ENCODE data around the gene FZD7.
A peak's percentile ranks its signal among the peaks of the same experiment; 100 is the strongest.

Gene FZD7

DNA sequence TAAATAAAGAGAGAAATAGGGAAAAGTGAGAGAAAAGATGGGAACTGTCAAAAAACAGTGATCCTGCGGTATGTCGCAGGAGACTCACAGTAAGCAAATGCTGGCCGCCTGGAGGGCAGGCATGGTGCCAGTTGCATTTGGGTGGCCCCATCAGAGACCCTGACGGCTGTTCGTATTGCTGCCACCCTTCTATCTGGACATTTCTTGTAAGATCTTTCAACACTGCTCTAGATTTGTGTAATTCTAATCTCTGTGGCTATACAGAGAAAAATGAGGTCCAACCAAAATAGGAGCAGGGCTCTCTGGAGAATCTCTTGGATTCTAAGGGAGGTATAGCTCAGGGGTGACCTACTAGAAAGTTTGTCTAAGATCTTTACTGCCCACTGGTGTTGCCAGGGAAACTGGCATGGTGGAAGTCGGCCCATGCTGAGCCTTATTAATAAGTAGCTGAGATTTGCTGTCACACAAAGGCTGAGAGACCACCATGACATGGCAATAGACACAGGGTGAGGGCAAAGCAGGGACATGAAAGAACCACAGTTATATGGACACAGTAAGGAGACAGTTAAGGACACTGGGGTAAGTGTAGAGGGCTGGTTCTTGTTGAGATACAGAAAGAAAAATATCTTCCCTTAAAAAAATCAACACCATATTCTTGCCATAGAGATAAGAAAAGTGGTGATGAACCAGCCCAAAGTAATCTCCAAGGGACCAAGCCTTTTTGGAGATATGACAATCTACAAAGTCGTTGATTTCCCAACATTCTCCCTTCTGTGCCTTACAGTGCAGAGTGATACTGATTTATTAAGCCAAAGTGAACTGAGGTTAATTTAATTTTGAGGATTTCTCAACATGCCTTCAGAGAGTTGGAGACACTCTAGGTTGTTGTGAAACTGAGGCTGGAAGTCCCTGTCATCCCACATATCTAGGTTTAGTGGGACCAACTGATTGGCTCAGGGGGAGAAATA lies 26.4 kb upstream of the FZD7 start:
- no peak for DNase-seq
- Histone ChIP-seq H3K27me3 (replicated peaks) (no peaks in the 10 kb centered on the region), H3K27ac (no peak overlapping the region), H3K36me3 (replicated peaks) (no peaks in the 10 kb centered on the region), H3K4me3 (ENCODE audit: low read depth, low read length) (no peak overlapping the region)
- TF ChIP-seq, protein P1, sequence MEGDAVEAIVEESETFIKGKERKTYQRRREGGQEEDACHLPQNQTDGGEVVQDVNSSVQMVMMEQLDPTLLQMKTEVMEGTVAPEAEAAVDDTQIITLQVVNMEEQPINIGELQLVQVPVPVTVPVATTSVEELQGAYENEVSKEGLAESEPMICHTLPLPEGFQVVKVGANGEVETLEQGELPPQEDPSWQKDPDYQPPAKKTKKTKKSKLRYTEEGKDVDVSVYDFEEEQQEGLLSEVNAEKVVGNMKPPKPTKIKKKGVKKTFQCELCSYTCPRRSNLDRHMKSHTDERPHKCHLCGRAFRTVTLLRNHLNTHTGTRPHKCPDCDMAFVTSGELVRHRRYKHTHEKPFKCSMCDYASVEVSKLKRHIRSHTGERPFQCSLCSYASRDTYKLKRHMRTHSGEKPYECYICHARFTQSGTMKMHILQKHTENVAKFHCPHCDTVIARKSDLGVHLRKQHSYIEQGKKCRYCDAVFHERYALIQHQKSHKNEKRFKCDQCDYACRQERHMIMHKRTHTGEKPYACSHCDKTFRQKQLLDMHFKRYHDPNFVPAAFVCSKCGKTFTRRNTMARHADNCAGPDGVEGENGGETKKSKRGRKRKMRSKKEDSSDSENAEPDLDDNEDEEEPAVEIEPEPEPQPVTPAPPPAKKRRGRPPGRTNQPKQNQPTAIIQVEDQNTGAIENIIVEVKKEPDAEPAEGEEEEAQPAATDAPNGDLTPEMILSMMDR (IDR thresholded peaks at IDR 0.05; ENCODE audit: low read depth, low read length, missing control alignments) = peak; percentile 45
- in situ Hi-C loops (cut with HindIII; ENCODE audit: low pct_ligation_motif_present, low sequenced_read_pairs) = no loop called here

DNA sequence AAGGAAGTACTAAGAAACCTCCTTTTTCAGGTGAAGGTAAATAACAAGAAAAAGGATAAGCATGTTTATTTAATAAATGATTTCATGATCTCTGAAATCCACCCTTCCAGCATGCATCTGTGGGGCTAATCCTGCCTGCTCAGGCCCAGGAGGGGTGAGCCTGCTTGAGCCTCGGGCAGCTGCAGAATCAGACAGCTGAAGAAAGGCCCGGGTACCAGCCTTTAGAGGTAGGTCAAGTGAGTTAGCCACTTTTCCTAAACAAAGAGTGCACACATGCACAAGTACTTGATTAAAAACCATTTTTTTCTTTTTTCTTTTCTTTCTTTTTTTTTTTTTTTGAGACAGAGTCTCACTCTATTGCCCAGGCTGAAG lies 25.7 kb upstream of the FZD7 start:
- Histone ChIP-seq H3K27me3 (replicated peaks) (no peaks in the 10 kb centered on the region), H3K4me3 (ENCODE audit: low read depth, low read length) (no peak overlapping the region)
- DNase-seq = no peak

DNA sequence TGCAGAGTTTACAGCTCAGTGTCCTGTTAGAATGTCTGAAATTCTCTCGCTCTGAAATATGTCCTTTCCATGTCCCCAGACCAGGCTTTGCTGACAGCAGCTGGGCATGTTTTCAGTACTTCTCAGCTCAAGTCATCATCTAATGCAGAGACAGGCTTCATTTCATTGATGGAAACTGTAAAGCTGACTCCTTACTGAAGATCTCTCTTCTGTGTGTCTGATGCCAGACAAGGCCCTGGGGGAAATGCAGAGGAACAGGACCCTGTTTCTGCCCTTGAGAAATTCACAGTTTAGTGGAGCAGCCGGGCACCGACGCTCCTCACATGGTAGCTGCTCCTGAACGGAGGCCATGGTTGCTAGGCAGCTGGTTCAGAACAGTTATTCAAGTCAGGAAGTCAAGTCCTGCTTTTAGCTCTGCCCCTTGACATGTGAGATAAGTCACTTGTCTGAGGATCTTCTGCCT lies 24.6 kb upstream of the FZD7 start:
- Histone ChIP-seq H3K27me3 (replicated peaks) (no peaks in the 10 kb centered on the region), H3K27ac (no peak overlapping the region), H3K4me3 (ENCODE audit: low read depth, low read length) (no peak overlapping the region), H3K36me3 (replicated peaks) (no peaks in the 10 kb centered on the region)
- DNase-seq = no peak
- in situ Hi-C loops (cut with HindIII; ENCODE audit: low pct_ligation_motif_present, low sequenced_read_pairs) = no loop called here
- TF ChIP-seq, protein P1 (IDR thresholded peaks at IDR 0.05; ENCODE audit: low read depth, low read length, missing control alignments) = no peak

More for the DNA sequence above, 25.7 kb upstream of the FZD7 start:
- H3K27ac ChIP-seq = no peak overlapping the region
- in situ Hi-C loops (cut with HindIII; ENCODE audit: low pct_ligation_motif_present, low sequenced_read_pairs) = no loop called here
- no peaks in the 10 kb centered on the region for H3K36me3 ChIP-seq (replicated peaks)
- TF ChIP-seq, protein P1 (IDR thresholded peaks at IDR 0.05; ENCODE audit: low read depth, low read length, missing control alignments) = no peak

DNA sequence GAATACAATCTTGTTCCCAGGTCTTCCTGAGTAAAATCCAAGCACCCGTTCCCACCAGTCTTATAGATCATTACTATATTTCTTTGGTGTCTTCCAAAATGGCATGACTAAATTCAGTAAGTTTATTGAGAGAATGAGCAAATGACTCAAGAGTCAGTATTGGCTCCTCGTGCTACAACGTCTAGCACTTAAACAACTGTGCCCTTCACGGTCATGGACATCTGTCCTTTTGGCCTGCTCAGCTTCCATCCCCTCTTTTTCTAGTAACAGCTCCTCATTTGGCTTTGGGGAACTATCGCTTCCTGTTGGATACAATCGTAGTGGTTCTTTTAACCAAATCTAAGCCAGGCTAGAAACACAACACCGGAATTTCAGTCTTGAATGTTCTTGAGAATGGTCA lies 24.1 kb upstream of the FZD7 start:
- H3K36me3 ChIP-seq (replicated peaks) = no peaks in the 10 kb centered on the region
- H3K27me3 ChIP-seq (replicated peaks) = no peaks in the 10 kb centered on the region
- TF ChIP-seq, protein P1 (IDR thresholded peaks at IDR 0.05; ENCODE audit: low read depth, low read length, missing control alignments) = no peak
- no peak for DNase-seq
- no peak overlapping the region for H3K4me3 ChIP-seq (ENCODE audit: low read depth, low read length)
- in situ Hi-C loops (cut with HindIII; ENCODE audit: low pct_ligation_motif_present, low sequenced_read_pairs) = no loop called here
- H3K27ac ChIP-seq = no peak overlapping the region

DNA sequence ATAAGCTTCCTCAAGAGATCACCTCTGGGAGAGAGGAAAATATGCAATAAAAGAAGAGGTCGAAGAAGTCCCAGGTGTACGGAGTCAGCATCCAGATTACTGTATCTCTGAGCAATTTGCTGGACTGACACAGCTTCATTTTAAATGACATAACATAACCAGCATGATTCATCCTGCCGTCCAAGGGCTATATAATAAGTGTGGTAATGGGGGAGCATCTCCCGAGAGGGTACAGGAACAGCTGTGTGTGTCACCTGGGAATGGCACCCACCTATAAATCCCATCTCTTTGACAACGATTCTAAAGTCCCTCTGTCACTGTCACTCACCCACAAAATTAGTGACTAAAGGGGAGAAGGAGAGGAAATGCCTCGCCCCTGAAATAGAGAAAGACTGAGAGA lies 19.3 kb upstream of the FZD7 start:
- no peak for DNase-seq
- TF ChIP-seq, protein P1 (IDR thresholded peaks at IDR 0.05; ENCODE audit: low read depth, low read length, missing control alignments) = no peak
- no peak overlapping the region for H3K27ac ChIP-seq
- no peaks in the 10 kb centered on the region for H3K27me3 ChIP-seq (replicated peaks)
- H3K4me3 ChIP-seq (ENCODE audit: low read depth, low read length) = no peak overlapping the region
- no peaks in the 10 kb centered on the region for H3K36me3 ChIP-seq (replicated peaks)
- in situ Hi-C loops (cut with HindIII; ENCODE audit: low pct_ligation_motif_present, low sequenced_read_pairs) = no loop called here
